ENCODE data around the gene SMIM29.

SMIM29 gene

DNA sequence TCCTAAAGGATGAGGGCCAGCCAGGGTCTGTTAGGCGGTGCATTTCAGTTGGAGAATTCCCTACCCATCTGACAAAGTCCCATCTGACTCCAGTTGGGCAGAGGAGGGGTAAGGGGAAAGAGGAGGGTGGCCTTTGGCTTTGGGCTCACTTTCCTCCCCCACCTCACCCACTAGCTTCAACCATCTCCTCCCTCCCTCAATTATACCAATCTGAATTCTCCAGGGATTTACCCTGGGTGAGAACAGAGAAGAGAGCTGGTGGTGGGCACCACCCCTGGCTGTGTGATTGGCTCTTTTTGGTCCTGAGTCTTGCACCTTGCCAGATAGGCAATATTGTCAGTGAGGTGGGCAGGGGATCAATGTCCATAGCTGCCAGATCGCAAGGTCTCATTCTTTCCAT, 8.9 kb downstream of the SMIM29 start:
- no peak for DNase-seq

DNA sequence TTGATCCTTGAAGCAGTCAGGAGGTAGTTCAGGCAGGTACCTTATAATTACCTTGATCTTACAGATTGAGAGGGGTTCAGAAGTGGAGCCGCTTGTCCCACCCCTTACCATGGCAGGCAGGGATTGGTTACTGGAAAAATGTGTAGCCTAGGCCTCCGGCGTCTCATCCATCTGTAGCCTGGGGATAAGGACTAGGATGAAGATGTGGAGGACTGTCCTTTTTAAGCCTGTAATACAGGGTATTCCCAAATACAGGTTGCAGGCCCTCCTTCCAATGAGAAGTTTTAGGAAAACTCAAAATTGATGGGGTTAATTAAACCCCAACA, 9.3 kb downstream of the SMIM29 start:
- DNase-seq = no peak

DNA sequence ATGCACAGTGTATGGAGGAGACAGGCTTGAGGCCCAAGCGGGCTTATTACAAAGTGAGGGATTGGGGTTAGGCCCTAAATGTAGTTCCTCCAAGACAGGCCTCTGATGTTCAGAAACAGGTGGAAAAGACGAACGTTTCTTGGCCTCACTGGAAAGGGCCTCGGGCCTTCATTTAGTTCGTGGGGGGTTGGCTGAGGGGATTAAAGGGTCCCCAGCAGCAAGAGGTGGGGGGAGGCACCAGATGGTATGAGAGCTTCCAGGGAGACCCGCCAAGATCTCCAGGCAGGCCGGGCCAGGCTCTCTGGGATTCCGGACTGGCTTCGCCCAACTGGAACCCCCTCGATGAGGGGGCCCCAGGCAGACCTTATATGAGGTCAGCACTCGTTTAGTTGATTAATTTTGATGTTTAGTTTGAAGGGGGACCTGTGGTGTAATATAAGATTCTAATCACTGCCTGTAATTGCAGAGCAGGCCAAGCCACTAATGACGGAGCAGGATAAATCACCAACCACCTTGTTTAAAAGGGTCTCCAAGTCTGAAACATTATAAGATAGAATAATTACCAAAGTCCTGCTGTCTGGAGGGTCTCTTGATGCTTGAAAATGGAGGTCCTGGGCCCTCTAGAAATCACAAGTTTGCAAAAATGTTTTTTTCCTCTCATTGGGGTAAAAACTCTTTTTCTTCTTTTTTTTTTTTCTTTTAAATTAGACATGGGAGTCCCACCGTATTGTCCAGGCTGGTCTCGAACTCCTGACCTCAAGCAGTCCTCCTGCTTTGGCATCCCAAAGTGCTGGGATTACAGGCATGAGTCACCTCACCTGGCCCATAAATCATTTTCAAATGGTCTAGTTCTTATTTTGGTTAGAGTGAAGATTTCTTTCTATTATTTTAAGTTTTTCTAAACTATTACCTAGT, 10.0 kb downstream of the SMIM29 start:
- no peak for DNase-seq

- peak; percentile 61 for DNase-seq
Observed at GRCh38 chr6:34237722-34238584, 10.9 kb downstream of the SMIM29 start.

GRCh38 chr6:34237316-34237721, 11.5 kb downstream of the SMIM29 start:
- DNase-seq = no peak

DNA sequence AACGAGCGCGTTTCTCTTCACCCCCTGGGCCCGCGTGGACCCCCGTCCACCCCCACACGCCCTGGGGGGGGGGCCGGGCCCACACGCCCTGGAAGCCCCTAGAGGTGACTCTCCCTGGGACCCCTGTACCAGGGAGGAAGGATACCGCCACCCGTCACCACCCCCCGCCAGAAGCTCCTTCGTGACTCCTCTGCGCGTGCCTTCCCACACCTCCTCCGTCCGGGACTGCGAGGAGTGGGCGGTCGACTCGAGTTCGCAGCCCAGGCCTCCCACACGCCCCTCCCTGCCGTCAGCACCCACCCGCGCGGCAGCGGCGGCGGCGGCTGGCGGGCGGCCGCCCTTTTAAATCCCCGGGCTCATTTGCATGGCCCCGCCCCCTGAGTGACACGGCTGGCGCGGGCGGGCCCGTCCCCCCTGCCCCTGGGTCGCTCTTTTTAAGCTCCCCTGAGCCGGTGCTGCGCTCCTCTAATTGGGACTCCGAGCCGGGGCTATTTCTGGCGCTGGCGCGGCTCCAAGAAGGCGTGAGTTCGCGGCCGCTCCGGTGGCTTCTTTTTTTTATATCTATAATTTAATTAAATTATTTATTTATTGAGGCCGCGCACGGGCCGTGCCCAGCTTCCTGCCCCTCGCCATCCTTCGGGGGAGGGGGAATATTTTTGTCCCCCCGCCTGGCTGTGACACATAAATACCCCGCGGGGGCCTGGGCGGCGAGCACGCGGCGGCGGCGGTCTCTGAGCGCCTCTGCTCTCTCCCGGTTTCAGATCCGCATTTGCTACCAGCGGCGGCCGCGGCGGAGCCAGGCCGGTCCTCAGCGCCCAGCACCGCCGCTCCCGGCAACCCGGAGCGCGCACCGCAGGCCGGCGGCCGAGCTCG, 12.1 kb downstream of the SMIM29 start, which contains the start of gene HMGA1:
HMGA1 (plus strand) TSS at position 431 of the 873 bp plus-strand sequence. CDS start 3,908 bp downstream, outside the sequence.
- DNase-seq = peak; percentile 82

DNA sequence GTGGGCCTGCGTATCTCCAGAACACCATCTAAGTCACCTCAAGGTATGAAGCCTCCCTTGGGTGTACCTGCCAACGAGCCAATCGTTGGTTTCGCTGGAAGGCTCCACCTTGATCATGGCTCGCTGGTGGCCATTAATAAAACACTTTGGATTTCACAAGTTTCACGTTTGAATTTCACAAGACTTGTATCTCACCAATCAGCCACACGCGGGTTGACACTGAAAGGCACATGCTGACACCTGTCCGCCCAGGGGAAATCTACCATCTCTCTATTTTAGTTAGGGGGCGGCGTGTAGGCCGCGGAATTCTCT, 12.7 kb downstream of the SMIM29 start:
- peak; percentile 53 for DNase-seq

GRCh38 chr6:34235307-34236130, 13.3 kb downstream of the SMIM29 start:
- peak; percentile 59 for DNase-seq

GRCh38 chr6:34234667-34235306, 14.0 kb downstream of the SMIM29 start:
- DNase-seq = no peak

DNA sequence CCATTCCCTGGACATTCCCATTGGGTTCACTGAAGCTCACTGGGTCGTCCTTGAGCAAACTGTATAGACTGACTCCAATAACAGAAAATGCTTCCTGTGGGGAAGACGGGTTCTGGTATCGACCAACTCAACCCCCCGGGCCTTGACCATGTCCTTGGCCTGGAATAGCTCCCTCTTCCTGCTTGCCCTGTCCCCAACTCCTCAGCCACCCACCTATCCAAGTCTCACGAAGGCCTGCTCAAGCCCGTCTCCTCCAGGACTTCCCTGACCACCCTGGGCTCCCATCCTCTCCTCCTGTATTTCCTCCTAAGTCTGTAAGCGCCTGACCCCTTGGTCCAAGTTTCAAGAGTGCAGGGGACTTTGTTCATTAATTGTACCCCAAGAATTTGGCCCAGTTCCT, 14.9 kb downstream of the SMIM29 start:
- DNase-seq = no peak

DNA sequence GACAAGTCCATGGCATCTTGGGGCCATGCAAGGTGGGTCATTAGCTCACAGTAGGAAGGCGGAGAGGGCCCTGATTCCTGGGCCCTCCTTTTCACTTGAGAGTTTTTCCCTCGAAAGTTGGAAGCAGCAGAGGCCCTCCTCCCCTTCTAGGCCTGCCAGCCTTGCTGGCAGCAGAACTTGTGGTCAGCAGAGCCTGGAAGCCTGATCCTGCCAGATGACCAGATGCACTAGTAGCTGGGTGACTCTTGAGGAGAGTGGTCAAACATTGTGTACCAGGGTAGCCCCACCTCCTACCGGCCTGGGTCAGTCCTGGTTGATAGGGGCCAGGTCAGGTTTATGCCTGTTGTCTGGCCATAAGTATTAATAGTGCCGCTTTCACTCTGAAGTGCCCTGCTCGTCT, 15.9 kb downstream of the SMIM29 start:
- no peak for DNase-seq

- no peak for DNase-seq
Observed at GRCh38 chr6:34231566-34232336, 17.1 kb downstream of the SMIM29 start.

DNA sequence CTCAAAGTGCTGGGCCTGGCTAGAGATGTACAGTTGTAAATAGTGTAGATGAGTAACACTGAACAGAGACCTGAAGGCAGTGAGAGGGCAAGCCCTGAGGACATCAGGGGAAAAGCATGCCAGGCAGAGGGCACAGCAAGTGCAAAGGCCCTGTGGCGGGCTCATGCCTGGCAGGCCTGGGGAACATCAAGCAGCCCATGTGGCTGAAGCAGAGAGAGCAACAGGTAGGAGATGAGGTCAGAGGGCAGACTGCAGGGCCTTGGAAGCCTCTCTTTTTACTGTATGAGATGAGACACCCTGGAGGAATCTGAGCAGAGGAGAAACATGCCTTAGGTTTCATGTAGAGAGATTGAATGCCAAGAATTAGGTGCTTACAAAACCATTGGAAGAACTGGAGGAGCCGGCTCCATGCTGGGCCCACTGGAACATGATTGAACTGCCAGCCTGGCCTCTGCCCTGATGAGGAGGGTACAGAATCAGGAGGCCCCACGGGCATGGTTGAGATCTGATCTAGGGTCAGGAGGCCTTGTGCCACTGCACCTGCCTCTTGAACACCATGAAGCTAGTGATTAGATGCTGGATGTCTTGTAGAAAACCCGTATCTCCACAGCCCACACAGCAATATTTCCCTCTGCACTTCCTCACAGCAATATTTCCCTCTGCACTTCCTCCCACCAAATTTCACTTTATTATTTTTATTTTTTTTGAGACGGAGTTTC, 18.0 kb downstream of the SMIM29 start:
- DNase-seq = no peak

DNA sequence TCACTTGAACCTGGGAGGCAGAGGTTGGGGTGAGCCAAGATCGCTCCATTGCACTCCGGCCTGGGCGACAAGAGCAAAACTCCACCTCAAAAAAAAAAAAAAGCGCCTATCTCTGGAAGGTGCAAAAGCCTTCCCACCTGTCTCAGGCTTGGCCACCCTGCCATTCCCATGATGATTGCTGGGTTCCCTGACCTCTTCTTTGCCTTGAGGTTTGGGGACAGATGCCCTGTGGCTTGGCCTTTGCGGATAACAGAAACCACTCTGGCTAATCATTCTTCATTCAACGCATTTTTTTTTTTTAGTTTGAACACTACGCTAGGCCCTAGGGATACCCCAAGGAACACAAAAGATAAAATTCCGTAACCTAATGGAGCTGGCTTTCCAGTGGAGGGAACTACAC, 18.9 kb downstream of the SMIM29 start:
- no peak for DNase-seq

- no peak for DNase-seq
Observed at GRCh38 chr6:34227761-34228421, 20.9 kb downstream of the SMIM29 start.

- no peak for DNase-seq
Observed at GRCh38 chr6:34226731-34227586, 21.8 kb downstream of the SMIM29 start.

GRCh38 chr6:34226066-34226465, 22.7 kb downstream of the SMIM29 start:
- DNase-seq = no peak

DNA sequence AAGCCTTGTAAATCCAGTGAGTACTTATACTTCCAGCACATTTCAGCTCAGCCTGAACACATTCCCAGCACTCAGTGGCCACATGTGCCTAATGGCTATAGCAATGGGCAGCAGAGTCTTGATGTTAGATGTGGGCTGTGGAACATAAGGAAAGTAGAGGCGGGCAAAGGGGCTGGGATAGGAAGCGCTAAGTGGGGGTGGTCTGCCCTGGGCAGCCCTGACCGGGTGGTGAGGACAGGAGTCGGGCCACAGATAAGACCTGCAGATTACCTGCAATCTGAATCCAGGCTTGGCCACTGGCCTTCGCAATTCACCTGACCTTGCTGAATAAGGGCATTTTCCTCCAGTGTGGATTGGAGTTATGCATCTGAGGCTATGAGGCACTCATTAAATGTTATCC, 23.3 kb downstream of the SMIM29 start:
- DNase-seq = no peak
